ENCODE measurements around the gene C3orf22.

Gene C3orf22

GRCh38 chr3:126527006-126527405, 31.7 kb downstream of the C3orf22 start:
- DNase-seq: no peak

- no peak for DNase-seq
Measured at GRCh38 chr3:126526668-126527005, 32.1 kb downstream of the C3orf22 start.

DNA sequence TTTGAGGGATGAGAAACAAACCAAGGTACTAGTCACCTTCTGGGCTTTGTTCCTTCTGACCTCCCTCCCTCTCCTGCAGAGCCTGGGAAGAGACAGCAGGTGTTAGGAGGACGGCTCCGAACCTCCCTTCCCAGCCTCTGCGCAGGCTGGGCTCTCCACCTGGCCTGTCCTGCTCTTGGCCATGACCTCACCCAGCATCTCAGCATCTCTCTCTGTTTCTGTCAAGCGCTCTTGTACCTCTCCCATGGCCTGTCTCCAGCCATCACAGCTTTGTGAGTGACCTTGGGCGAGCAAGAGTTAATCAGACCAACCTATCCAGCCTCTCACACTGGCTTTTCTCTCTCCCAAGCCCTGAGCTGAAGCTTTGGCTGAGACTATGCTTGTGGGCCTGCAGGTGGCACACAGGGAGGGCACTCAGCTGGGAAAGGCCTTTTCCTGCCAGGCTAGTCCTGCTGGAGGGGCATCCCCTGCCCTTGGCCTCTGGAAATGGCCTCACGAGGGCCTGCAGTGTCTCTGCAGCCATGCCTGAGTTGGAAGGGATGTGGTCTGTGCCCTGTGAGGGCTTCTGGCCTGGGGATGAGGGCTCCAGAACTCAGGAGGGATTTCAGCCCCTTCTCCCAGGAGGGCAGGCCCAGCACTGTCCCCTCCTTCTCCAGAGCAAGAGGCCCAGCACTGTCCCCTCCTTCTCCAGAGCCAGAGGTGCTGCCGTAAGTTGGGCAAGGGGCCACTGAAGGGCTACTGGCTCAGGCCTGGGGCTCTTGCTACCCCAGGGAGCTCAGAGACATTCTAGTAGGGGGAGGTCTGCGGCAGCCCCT, 32.7 kb downstream of the C3orf22 start:
- DNase-seq: no peak

GRCh38 chr3:126525091-126525852, 33.5 kb downstream of the C3orf22 start:
- no peak for DNase-seq

DNA sequence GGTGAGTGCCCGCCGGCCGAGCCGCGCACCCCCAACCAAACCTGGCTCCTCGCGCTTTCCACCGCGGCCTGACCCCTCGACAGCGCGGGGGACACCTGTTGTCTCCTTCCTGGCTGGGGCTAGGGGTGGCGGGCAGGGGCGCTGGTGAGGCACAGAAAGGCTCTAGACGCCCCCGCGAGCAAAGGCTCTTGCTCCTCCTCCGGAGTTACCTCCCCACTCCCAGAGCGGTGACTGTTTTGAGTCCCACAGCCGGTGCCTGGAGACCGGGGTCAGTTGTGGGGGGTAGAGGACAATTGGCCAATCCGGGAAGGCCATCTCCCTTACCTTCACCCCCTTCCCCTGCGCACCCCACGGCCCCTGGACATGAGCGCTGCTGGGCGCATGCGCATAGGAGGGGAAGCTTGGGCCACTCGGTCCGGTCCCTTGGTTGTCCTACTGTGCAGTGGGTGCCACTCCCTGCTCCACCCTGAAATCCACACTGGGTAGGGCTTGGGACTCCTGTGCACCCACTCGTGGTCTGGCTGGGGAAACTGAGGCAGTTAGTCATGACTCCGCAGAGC, 34.2 kb downstream of the C3orf22 start:
- no peak for DNase-seq

- DNase-seq: no peak
Measured at GRCh38 chr3:126523745-126524428, 34.8 kb downstream of the C3orf22 start, which contains the start of gene CHST13. Gene CHST13, plus strand, starts transcription at chr3:126524155. Its CDS starts 178 bp downstream, at chr3:126524333.

GRCh38 chr3:126522363-126522788, 36.4 kb downstream of the C3orf22 start:
- peak; percentile 6 to 27 for DNase-seq

GRCh38 chr3:126521122-126521891, 37.4 kb downstream of the C3orf22 start:
- DNase-seq: no peak

GRCh38 chr3:126519506-126520455, 39.0 kb downstream of the C3orf22 start:
- DNase-seq: no peak

DNA sequence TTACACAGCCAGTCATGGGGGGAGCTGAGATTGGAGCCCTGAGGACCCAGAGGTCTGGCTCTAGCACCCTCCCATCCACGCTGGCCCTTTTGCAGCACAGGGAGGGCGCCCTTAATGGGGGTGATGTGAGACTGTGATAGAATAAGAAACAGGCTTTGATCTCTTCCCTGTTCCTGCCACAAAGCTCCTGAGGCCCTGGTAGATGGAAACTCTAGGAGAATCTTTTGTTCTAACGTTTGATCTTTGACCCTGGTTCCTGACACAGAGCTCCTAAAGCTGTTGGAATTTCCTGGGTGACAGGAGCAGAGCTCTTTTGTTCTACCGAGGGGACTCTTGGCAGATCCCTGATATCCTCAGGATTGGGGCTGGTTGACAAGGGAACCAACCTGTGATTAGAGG, 40.0 kb downstream of the C3orf22 start:
- no peak for DNase-seq

DNA sequence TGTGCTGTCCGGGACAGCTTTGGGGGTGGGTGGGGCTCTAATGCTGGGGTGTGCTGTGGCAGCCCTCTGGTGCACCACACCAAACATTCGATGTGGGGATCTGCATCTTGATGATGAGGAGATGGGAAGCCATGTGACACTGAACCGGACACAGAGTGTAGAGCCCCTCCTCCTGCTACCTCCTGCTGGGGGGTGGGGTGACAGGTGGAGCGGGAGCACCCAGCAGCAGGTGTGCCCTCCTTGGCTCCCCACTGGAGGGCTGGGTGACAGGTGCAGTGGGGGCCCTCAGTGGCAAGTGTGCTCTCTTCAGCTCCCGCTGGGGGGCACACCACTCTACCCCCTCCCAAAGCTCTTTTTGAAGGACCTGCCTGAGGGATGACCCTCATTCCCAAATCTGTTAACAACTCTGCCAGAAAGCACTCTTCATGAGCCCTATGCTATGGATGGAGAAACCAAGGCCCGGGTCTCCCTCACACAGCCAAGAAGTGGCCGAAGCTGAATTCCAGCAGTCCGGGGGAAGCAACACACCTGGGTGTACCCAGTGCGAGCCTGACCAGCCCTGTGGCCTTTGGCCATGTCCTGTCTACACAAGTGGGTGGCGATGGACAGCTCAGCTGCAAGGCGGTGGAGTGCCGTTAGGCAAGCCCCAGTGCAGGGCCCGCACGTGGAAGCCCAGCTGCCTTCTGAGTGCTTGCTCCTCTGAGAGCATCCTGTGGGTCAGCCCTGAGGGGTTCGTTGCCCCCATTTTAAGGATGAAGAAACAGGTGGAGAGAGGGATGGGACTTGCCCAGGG, 40.5 kb downstream of the C3orf22 start:
- DNase-seq: no peak

DNA sequence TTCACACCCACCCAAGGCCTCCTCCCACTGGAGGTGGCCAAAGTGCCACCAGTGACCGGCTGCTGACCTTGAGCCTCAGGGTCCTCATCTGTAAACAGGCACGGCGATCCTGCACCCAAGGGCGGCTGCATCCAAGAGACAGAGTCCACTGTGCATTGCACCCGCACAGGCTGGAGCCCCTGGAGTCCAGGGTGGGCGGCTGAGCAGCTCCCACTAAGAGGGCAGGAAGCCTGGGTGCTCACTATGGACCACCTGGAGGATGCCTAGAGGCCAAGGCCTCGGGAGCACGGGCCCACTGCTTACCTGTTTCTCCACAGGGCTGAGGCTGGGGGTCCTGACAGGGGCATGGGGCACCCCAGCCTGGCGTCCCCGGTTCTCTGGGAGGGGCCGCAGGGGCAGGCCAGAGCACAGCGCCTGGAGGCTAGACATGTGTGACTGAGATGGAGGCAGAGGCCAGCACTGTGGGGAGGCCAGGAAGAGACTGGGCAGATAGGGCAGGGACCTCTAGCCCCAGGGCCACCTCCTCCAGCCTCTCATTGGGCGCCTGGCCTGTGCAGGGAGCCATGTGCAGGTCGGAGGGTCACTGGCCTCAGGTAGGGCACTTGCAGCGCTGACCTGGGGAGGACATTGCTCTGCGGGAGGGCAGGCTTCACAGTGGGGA, 41.3 kb downstream of the C3orf22 start, which contains the start of gene UROC1:
Gene UROC1 (minus strand): TSS at position 483 of the 661 bp plus-strand sequence. CDS start 54 bp downstream, at position 429.
- DNase-seq: no peak

GRCh38 chr3:126516936-126517290, 41.8 kb downstream of the C3orf22 start:
- no peak for DNase-seq

DNA sequence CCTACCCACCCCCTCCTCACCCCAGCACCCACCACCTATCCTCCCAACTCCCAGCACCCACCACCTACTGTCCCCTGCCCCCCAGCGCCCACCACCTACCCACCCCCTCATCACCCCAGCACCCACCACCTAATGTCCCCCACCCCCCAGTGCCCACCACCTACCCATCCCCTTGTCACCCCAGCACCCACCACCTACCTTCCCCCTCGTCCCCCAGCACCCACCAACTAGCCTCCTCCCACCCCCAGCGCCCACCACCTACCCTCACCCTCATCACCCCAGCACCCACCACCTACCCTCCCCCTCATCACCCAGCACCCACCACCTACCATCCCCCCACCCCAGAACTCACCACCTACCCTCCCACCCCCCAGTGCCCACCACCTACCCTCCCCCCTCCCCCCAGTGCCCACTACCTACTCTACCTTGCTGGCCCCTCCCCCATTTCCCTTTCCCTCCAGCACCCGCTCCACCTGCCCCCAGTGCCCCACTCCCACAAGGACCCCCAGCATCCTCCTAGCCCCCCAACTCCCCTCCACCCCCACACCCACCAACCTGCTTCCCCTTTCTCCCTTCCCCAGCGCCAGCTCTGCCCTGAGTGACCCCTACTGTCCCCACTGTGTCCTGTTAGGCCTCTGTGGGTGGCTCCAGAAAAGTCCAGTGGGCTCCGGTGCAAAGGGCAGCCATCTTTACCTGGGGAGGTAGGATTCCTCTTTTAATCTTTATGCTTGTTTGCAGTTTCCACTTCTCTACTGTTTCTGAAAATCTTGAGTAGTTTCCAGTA, 42.4 kb downstream of the C3orf22 start:
- DNase-seq: no peak

GRCh38 chr3:126515066-126515706, 43.5 kb downstream of the C3orf22 start:
- DNase-seq: no peak

DNA sequence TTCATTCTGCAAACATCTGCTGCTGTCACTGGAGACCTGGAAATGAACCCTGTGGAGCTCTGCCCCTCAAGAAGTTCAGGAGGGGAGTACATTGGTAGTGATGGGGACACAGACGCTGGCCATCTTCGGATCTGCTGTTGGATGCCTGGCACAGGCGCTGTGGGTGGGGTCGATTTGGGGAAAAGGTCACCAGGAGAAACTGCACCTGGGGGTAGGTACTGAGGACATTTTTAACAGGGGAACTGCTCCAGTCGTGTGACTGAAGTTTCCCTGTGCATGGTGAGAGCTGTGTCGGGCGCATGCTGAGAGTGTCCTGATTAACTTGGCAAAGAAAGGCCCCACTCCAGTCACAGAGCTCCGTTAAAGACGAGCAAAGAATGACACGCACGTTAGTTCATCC, 44.6 kb downstream of the C3orf22 start:
- no peak for DNase-seq

GRCh38 chr3:126512916-126513650, 45.6 kb downstream of the C3orf22 start:
- DNase-seq: no peak

DNA sequence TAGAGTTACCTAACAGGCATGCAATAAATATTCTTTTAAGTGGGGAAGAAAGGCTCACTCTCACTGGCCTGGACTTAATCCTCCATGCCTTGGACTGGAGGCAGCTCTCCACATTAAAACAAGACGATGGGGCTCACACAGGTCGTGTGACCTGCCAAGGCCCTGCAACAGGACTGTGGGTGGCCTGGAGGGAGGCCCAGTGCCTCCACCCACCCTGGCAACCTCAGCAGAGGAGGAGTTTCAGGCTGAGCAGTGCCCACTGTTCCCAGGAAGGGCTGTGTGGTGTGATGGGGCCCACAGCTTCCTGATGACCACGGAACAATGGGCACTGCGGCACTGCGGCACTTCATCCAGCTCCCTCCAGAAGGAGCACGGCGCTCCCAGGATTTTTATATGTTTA, 46.7 kb downstream of the C3orf22 start:
- DNase-seq: no peak

Data from SHP77 (cell line).